OCI-LY7 (cell line): ENCODE data around the gene TRIO.
A peak's percentile ranks its signal among the peaks of the same experiment; 100 is the strongest.

Experiments
- CTCF ChIP-seq: fragments of 200-600 bp; sonication (generic); conservative IDR thresholded peaks from 2 replicates; pipeline ENCODE4 v1.5.1; 2014; ENCODE audit warnings: mild to moderate bottlenecking, antibody characterized with exemption, low read length, moderate library complexity, mixed read lengths
- EZH2phosphoT487 ChIP-seq: fragments of 200-600 bp; sonication (generic); IDR thresholded peaks from 2 replicates; pipeline ENCODE4 v1.6.1; 2018; ENCODE audit warnings: low read depth, borderline replicate concordance, mild to moderate bottlenecking, mixed run types, antibody characterized with exemption, low read length, moderate library complexity, mixed read lengths

- TF ChIP-seq CTCF, result peak; percentile 82
- no peak for TF ChIP-seq EZH2phosphoT487
Measured at GRCh38 chr5:14108170-14108996, 34.8 kb upstream of the TRIO start.
